WTC11 (cell line): ENCODE data around the gene BHLHE23. TPM values are rescaled to one million over a fixed set of nuclear protein-coding genes. Genes with fewer than 3 reads are reported as not detected.
"Not testable (repeated sequence)": the region's sequence is repeated elsewhere in the genome, so short reads cannot be mapped to it uniquely, and the experiment has no call there.

Experiments used
- ATAC-seq: fragments of 200-7000 bp; cut with Tn5 transposase; 2 replicates; pipeline ENCODE4 v1.10.0; 2021; ENCODE audit warnings: mild to moderate bottlenecking, moderate library complexity
- CTCF ChIA-PET: fragments of 300-600 bp; sonication (Branson Sonifier 250); formaldehyde crosslinking; loops from one replicate; lab custom pipeline; 2021; ENCODE audit warnings: antibody characterized with exemption; lab: Charles Lee
- POLR2A ChIA-PET: fragments of 350-600 bp; sonication (Branson Sonifier 250); formaldehyde crosslinking; loops from one replicate; lab custom pipeline; 2021; ENCODE audit warnings: antibody characterized with exemption; lab: Charles Lee
- DNase-seq: peaks from one replicate; pipeline ENCODE4 v3.0.0; 2021; ENCODE audit warnings: low spot score
- H3K27ac Mint-ChIP-seq: 2 replicates; pipeline ENCODE4 v1.8.0; 2021; ENCODE audit warnings: mixed read lengths
- H3K27me3 Mint-ChIP-seq: 2 replicates; pipeline ENCODE4 v1.8.0; 2021; ENCODE audit warnings: low read depth, mild to moderate bottlenecking, moderate library complexity, mixed read lengths
- H3K36me3 Mint-ChIP-seq: 2 replicates; pipeline ENCODE4 v1.8.0; 2021; ENCODE audit warnings: mixed read lengths
- H3K4me1 Mint-ChIP-seq: 2 replicates; pipeline ENCODE4 v1.8.0; 2022; ENCODE audit warnings: mixed read lengths
- H3K4me3 Mint-ChIP-seq: 2 replicates; pipeline ENCODE4 v1.8.0; 2021; ENCODE audit warnings: mild to moderate bottlenecking, moderate library complexity, mixed read lengths
- H3K9me3 Mint-ChIP-seq: 2 replicates; pipeline ENCODE4 v1.8.0; 2021; ENCODE audit warnings: mixed read lengths
- ATF1 ChIP-seq: sonication (generic); formaldehyde crosslinking; IDR thresholded peaks from 2 replicates; pipeline ENCODE4 v1.8.1; 2023; ENCODE audit warnings: mild to moderate bottlenecking, moderate library complexity, missing genetic modification reagents
- CBFB ChIP-seq: sonication (generic); formaldehyde crosslinking; IDR thresholded peaks from 2 replicates; pipeline ENCODE4 v1.8.1; 2022; ENCODE audit warnings: mild to moderate bottlenecking, low read depth, missing genetic modification reagents
- CREM ChIP-seq: sonication (generic); formaldehyde crosslinking; IDR thresholded peaks from 2 replicates; pipeline ENCODE4 v1.8.1; 2022; ENCODE audit warnings: mild to moderate bottlenecking, missing genetic modification reagents, moderate library complexity
- ELF4 ChIP-seq: sonication (generic); formaldehyde crosslinking; IDR thresholded peaks from 2 replicates; pipeline ENCODE4 v1.8.1; 2022; ENCODE audit warnings: low read depth, mild to moderate bottlenecking, moderate library complexity, missing genetic modification reagents
- FOXP1 ChIP-seq: sonication (generic); formaldehyde crosslinking; IDR thresholded peaks from 2 replicates; pipeline ENCODE4 v1.8.0; 2022; ENCODE audit warnings: missing genetic modification reagents, mild to moderate bottlenecking, moderate library complexity, borderline replicate concordance
- IRF2 ChIP-seq: sonication (generic); formaldehyde crosslinking; IDR thresholded peaks from 2 replicates; pipeline ENCODE4 v1.8.0; 2022; ENCODE audit warnings: low read depth, missing genetic modification reagents, borderline replicate concordance
- KAT7 ChIP-seq: sonication (generic); formaldehyde crosslinking; IDR thresholded peaks from 2 replicates; pipeline ENCODE4 v1.8.1; 2023; ENCODE audit warnings: missing genetic modification reagents, mild to moderate bottlenecking, borderline replicate concordance
- MYBL2 ChIP-seq: sonication (generic); formaldehyde crosslinking; IDR thresholded peaks from 2 replicates; pipeline ENCODE4 v1.8.1; 2023; ENCODE audit warnings: mild to moderate bottlenecking, moderate library complexity, missing genetic modification reagents
- NFYB ChIP-seq: sonication (generic); formaldehyde crosslinking; conservative IDR thresholded peaks from 2 replicates; pipeline ENCODE4 v1.8.0; 2022; ENCODE audit warnings: low read depth, missing genetic modification reagents
- OVOL2 ChIP-seq: fragments of 250-450 bp; sonication (Bioruptor Pico); IDR thresholded peaks from 2 replicates; pipeline ENCODE4 v1.9.0; 2021; ENCODE audit warnings: mild to moderate bottlenecking, borderline replicate concordance
- PRRX2 ChIP-seq: fragments of 250-450 bp; sonication (Bioruptor Pico); IDR thresholded peaks from 2 replicates; pipeline ENCODE4 v1.8.0; 2021; ENCODE audit warnings: mild to moderate bottlenecking
- TP53 ChIP-seq: sonication (generic); formaldehyde crosslinking; IDR thresholded peaks from 2 replicates; pipeline ENCODE4 v1.8.1; 2023; ENCODE audit warnings: mild to moderate bottlenecking, missing genetic modification reagents
- ZNF121 ChIP-seq: sonication (generic); formaldehyde crosslinking; IDR thresholded peaks from 2 replicates; pipeline ENCODE4 v1.8.0; 2023; ENCODE audit warnings: missing genetic modification reagents
- ZNF219 ChIP-seq: sonication (generic); formaldehyde crosslinking; IDR thresholded peaks from 2 replicates; pipeline ENCODE4 v1.8.0; 2023; ENCODE audit warnings: missing genetic modification reagents, mild to moderate bottlenecking, borderline replicate concordance
- ZNF232 ChIP-seq: sonication (generic); formaldehyde crosslinking; IDR thresholded peaks from 2 replicates; pipeline ENCODE4 v1.8.0; 2022; ENCODE audit warnings: mild to moderate bottlenecking, missing genetic modification reagents
- ZNF317 ChIP-seq: sonication (generic); formaldehyde crosslinking; IDR thresholded peaks from 2 replicates; pipeline ENCODE4 v1.8.1; 2023; ENCODE audit warnings: low read depth, mild to moderate bottlenecking, moderate library complexity, missing genetic modification reagents, borderline replicate concordance
- ZNF423 ChIP-seq: fragments of 250-450 bp; sonication (Bioruptor Pico); IDR thresholded peaks from 2 replicates; pipeline ENCODE4 v2.1.2; 2022; ENCODE audit warnings: mild to moderate bottlenecking, moderate library complexity
- total RNA-seq: library from RNA; stranded (reverse); gene quantifications from 3 replicates; pipeline ENCODE4 v1.2.3, GENCODE V29; 2021
- TF ChIP-seq, protein P1 (sequence below): sonication (generic); formaldehyde crosslinking; IDR thresholded peaks from 2 replicates; pipeline ENCODE4 v1.8.0; 2023; ENCODE audit warnings: missing genetic modification reagents
- TF ChIP-seq, protein P2 (sequence below): sonication (generic); formaldehyde crosslinking; IDR thresholded peaks from 2 replicates; pipeline ENCODE4 v1.8.1; 2023; ENCODE audit warnings: mild to moderate bottlenecking, missing genetic modification reagents, borderline replicate concordance
- TF ChIP-seq, protein P3 (sequence below): sonication (generic); formaldehyde crosslinking; IDR thresholded peaks from 2 replicates; pipeline ENCODE4 v1.8.1; 2022; ENCODE audit warnings: mild to moderate bottlenecking, moderate library complexity, missing genetic modification reagents
- TF ChIP-seq, protein P4 (sequence below): fragments of 250-450 bp; sonication (Bioruptor Pico); IDR thresholded peaks from 2 replicates; pipeline ENCODE4 v1.8.0; 2021; ENCODE audit warnings: mild to moderate bottlenecking
- TF ChIP-seq, protein P5 (sequence below): sonication (generic); formaldehyde crosslinking; conservative IDR thresholded peaks from 2 replicates; pipeline ENCODE4 v1.8.1; 2022; ENCODE audit warnings: mild to moderate bottlenecking, missing genetic modification reagents

Gene BHLHE23
- total RNA-seq, 1 experiment from 2014 or later = 1.3 TPM

DNA sequence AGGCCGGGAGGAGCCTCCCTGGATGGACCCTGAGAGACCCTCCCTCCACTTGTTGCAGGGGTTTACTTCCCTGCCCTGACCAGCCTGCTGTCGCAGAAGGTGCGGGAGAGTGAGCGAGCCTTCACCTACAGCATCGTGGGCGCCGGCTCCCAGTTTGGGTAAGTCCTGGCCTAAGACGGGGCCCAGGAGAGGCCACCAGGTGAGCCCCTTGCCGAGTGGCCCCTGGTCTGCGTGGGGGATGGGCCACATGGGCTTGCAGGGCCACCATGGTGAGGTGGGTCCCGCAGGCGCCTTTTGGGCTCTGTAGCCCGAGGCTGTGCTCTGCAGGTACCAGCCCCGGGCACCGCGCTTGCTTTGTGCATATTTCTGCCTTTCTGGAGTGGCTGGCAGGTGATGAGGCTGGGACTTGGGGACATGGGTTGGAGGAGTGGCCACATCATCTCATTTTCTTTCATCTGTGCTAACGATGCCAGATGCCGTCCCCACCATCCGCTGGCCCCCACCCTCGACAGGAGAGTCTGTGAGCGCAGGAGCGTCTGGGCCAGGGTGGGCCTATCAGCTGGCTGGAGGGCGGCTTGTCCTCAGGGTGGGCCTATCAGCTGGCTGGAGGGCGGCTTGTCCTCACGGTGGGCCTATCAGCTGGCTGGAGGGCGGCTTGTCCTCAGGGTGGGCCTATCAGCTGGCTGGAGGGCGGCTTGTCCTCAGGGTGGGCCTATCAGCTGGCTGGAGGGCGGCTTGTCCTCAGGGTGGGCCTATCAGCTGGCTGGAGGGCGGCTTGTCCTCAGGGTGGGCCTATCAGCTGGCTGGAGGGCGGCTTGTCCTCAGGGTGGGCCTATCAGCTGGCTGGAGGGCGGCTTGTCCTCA is 46.1 kb downstream of the BHLHE23 start:
- not testable (repeated sequence) for H3K27me3 Mint-ChIP-seq, DNase-seq, H3K9me3 Mint-ChIP-seq, H3K4me1 Mint-ChIP-seq, H3K36me3 Mint-ChIP-seq, H3K4me3 Mint-ChIP-seq
- TF ChIP-seq, protein P1, sequence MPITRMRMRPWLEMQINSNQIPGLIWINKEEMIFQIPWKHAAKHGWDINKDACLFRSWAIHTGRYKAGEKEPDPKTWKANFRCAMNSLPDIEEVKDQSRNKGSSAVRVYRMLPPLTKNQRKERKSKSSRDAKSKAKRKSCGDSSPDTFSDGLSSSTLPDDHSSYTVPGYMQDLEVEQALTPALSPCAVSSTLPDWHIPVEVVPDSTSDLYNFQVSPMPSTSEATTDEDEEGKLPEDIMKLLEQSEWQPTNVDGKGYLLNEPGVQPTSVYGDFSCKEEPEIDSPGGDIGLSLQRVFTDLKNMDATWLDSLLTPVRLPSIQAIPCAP (CRISPR knock-in tag) = 0 out of 2 replicates have a peak, but pooled peaks have one; percentile 28
- peak; percentile 68 for TF ChIP-seq NFYB (CRISPR knock-in tag)
- H3K27ac Mint-ChIP-seq = peak overlapping the region; percentile 74; the same call in 1 of the 2 replicates
- ChIA-PET CTCF (interaction anchor here (0.7 to 2.7 kb wide), 8 partner anchors 10 to 95 kb away, joined by 3 to 15 read pairs (median 3); no protein-coding TSS in a partner anchor), POLR2A (interaction anchor here (0.6 kb wide), 1 partner anchor 23 kb away, joined by 3 read pairs; the partner anchor contains the start of gene GID8)
- ATAC-seq = 0 out of 2 replicates have a peak, but pooled peaks have one; percentile 19

DNA sequence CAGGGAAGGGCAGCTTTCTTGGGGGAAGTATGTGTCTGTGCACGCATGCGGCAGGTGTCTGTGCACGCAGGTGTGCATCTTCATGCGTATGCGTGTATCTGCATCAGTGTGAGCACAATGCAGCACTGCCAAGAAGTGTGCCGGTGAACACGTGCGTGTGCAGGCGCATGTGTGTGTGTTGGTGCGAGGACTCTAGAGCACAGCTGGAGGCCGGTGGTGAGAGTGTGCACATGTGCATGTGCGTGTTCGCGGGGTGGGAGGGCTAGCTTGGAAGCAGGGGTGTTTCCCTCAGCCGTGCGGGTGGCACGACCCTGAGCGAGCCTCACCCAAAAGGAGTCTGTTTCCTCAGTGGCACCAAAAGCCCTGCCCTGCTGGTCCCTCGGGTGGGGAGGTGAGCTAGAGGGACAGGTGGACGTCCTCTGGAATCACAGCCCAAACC is 46.7 kb downstream of the BHLHE23 start:
- peak overlapping the region; percentile 91 for H3K27ac Mint-ChIP-seq
- no peak for DNase-seq
- ATAC-seq = no peak
- TF ChIP-seq, protein P2, sequence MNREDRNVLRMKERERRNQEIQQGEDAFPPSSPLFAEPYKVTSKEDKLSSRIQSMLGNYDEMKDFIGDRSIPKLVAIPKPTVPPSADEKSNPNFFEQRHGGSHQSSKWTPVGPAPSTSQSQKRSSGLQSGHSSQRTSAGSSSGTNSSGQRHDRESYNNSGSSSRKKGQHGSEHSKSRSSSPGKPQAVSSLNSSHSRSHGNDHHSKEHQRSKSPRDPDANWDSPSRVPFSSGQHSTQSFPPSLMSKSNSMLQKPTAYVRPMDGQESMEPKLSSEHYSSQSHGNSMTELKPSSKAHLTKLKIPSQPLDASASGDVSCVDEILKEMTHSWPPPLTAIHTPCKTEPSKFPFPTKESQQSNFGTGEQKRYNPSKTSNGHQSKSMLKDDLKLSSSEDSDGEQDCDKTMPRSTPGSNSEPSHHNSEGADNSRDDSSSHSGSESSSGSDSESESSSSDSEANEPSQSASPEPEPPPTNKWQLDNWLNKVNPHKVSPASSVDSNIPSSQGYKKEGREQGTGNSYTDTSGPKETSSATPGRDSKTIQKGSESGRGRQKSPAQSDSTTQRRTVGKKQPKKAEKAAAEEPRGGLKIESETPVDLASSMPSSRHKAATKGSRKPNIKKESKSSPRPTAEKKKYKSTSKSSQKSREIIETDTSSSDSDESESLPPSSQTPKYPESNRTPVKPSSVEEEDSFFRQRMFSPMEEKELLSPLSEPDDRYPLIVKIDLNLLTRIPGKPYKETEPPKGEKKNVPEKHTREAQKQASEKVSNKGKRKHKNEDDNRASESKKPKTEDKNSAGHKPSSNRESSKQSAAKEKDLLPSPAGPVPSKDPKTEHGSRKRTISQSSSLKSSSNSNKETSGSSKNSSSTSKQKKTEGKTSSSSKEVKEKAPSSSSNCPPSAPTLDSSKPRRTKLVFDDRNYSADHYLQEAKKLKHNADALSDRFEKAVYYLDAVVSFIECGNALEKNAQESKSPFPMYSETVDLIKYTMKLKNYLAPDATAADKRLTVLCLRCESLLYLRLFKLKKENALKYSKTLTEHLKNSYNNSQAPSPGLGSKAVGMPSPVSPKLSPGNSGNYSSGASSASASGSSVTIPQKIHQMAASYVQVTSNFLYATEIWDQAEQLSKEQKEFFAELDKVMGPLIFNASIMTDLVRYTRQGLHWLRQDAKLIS (CRISPR knock-in tag) = no peak
- TF ChIP-seq FOXP1 (CRISPR knock-in tag) = no peak
- TF ChIP-seq, protein P3, sequence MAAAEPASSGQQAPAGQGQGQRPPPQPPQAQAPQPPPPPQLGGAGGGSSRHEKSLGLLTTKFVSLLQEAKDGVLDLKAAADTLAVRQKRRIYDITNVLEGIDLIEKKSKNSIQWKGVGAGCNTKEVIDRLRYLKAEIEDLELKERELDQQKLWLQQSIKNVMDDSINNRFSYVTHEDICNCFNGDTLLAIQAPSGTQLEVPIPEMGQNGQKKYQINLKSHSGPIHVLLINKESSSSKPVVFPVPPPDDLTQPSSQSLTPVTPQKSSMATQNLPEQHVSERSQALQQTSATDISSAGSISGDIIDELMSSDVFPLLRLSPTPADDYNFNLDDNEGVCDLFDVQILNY (CRISPR knock-in tag) = no peak
- TF ChIP-seq, protein P4, sequence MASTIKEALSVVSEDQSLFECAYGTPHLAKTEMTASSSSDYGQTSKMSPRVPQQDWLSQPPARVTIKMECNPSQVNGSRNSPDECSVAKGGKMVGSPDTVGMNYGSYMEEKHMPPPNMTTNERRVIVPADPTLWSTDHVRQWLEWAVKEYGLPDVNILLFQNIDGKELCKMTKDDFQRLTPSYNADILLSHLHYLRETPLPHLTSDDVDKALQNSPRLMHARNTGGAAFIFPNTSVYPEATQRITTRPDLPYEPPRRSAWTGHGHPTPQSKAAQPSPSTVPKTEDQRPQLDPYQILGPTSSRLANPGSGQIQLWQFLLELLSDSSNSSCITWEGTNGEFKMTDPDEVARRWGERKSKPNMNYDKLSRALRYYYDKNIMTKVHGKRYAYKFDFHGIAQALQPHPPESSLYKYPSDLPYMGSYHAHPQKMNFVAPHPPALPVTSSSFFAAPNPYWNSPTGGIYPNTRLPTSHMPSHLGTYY (CRISPR knock-in tag) = no peak
- no peak for TF ChIP-seq MYBL2 (CRISPR knock-in tag)
- TF ChIP-seq ZNF317 (CRISPR knock-in tag) = no peak
- no peak for TF ChIP-seq IRF2 (CRISPR knock-in tag)
- TF ChIP-seq ZNF219 (CRISPR knock-in tag) = no peak
- no peak for TF ChIP-seq TP53 (CRISPR knock-in tag)
- TF ChIP-seq OVOL2 = no peak
- no peak for TF ChIP-seq ZNF423 (CRISPR knock-in tag)
- TF ChIP-seq CREM (CRISPR knock-in tag) = no peak
- TF ChIP-seq ZNF121 (CRISPR knock-in tag) = no peak
- TF ChIP-seq PRRX2 = no peak
- TF ChIP-seq ELF4 (CRISPR knock-in tag) = no peak
- TF ChIP-seq CBFB = no peak
- TF ChIP-seq ATF1 (CRISPR knock-in tag) = no peak
- TF ChIP-seq, protein P5, sequence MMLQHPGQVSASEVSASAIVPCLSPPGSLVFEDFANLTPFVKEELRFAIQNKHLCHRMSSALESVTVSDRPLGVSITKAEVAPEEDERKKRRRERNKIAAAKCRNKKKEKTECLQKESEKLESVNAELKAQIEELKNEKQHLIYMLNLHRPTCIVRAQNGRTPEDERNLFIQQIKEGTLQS (CRISPR knock-in tag) = no peak
- TF ChIP-seq KAT7 (CRISPR knock-in tag) = no peak
- TF ChIP-seq ZNF232 (CRISPR knock-in tag) = no peak
- TF ChIP-seq, all 79 proteins: peak for 0
- H3K9me3 Mint-ChIP-seq = no peaks in the 10 kb centered on the region
- ChIA-PET POLR2A (no interaction called here), CTCF (interaction anchor here (0.9 to 2.7 kb wide), 2 partner anchors 12 to 49 kb away, joined by 3 to 15 read pairs; no protein-coding TSS in a partner anchor)
- H3K36me3 Mint-ChIP-seq = peaks cover 8% of the 10 kb centered on the region; the same call in 1 of the 2 replicates
- H3K4me1 Mint-ChIP-seq = no peaks in the 10 kb centered on the region
- H3K27me3 Mint-ChIP-seq = no peaks in the 10 kb centered on the region
- H3K4me3 Mint-ChIP-seq = no peak overlapping the region
